ENCODE data around the gene CYP2U1.
"Not testable (repeated sequence)": the region's sequence is repeated elsewhere in the genome, so short reads cannot be mapped to it uniquely, and the experiment has no call there.

The CYP2U1 gene

GRCh38 chr4:107922486-107923473, 8.6 kb upstream of the CYP2U1 start:
- DNase-seq, result no peak

- not testable (repeated sequence) for DNase-seq
Observed at GRCh38 chr4:107925713-107926112, 5.6 kb upstream of the CYP2U1 start.

- DNase-seq, result not testable (repeated sequence)
Observed at GRCh38 chr4:107926875-107927274, 4.5 kb upstream of the CYP2U1 start.

- peak; percentile 17 to 31 for DNase-seq
Observed at GRCh38 chr4:107931775-107932321, 499 bp downstream of the CYP2U1 start.

GRCh38 chr4:107935246-107935645, 3.9 kb downstream of the CYP2U1 start:
- DNase-seq, result no peak

GRCh38 chr4:107937040-107937439, 5.7 kb downstream of the CYP2U1 start:
- DNase-seq, result no peak

GRCh38 chr4:107939307-107939706, 8.0 kb downstream of the CYP2U1 start:
- no peak for DNase-seq

- no peak for DNase-seq
Observed at GRCh38 chr4:107945809-107946208, 14.5 kb downstream of the CYP2U1 start.

GRCh38 chr4:107950746-107951540, 19.6 kb downstream of the CYP2U1 start:
- DNase-seq, result no peak

- no peak for DNase-seq
Observed at GRCh38 chr4:107951551-107951950, 20.2 kb downstream of the CYP2U1 start.

- no peak for DNase-seq
Observed at GRCh38 chr4:107956011-107956410, 24.7 kb downstream of the CYP2U1 start.

- no peak for DNase-seq
Observed at GRCh38 chr4:107966903-107967302, 35.6 kb downstream of the CYP2U1 start.

- not testable (repeated sequence) for DNase-seq
Observed at GRCh38 chr4:107967519-107967918, 36.2 kb downstream of the CYP2U1 start.

- not testable (repeated sequence) for DNase-seq
Observed at GRCh38 chr4:107967921-107968320, 36.6 kb downstream of the CYP2U1 start.

GRCh38 chr4:107970063-107970798, 38.9 kb downstream of the CYP2U1 start:
- no peak for DNase-seq

- DNase-seq, result no peak
Observed at GRCh38 chr4:107972605-107973004, 41.3 kb downstream of the CYP2U1 start.

- no peak for DNase-seq
Observed at GRCh38 chr4:107974523-107974922, 43.2 kb downstream of the CYP2U1 start.

GRCh38 chr4:107977482-107977881, 46.1 kb downstream of the CYP2U1 start:
- no peak for DNase-seq

GRCh38 chr4:107977966-107978705, 46.8 kb downstream of the CYP2U1 start:
- no peak for DNase-seq

GRCh38 chr4:107978716-107979451, 47.5 kb downstream of the CYP2U1 start:
- DNase-seq, result no peak

Data from activated CD4-positive, alpha-beta T cell treated with anti-CD3 and anti-CD28 coated beads, Interleukin-2, amount 50 U/mL, for 4 hours (primary cell).